NCI-H2196 (cell line): ENCODE measurements around the gene CEP72.
A peak's percentile ranks its signal among the peaks of the same experiment; 100 is the strongest.
"Not testable (repeated sequence)": the region's sequence is repeated elsewhere in the genome, so short reads cannot be mapped to it uniquely, and the experiment has no call there.

Experiments used
- DNase-seq: peaks from one replicate; lab custom pipeline; 2025; ENCODE audit not compliant: unreplicated experiment; lab: John Stamatoyannopoulos, UW

The CEP72 gene

GRCh38 chr5:611731-612486, at the start of gene CEP72:
Gene CEP72, plus strand, starts transcription at chr5:612340. Its CDS starts 22 bp downstream, at chr5:612362.
- DNase-seq: peak; percentile 89

- DNase-seq: no peak
Observed at GRCh38 chr5:565782-566440, 46.2 kb upstream of the CEP72 start.

- DNase-seq: no peak
Observed at GRCh38 chr5:566636-567309, 45.4 kb upstream of the CEP72 start.

GRCh38 chr5:567664-568060, 44.5 kb upstream of the CEP72 start:
- DNase-seq: no peak

GRCh38 chr5:568061-568781, 43.9 kb upstream of the CEP72 start:
- DNase-seq: no peak

- no peak for DNase-seq
Observed at GRCh38 chr5:568809-569208, 43.3 kb upstream of the CEP72 start.

- DNase-seq: no peak
Observed at GRCh38 chr5:569358-569867, 42.7 kb upstream of the CEP72 start.

- no peak for DNase-seq
Observed at GRCh38 chr5:569868-570361, 42.2 kb upstream of the CEP72 start.

GRCh38 chr5:570446-570845, 41.7 kb upstream of the CEP72 start:
- DNase-seq: no peak

- no peak for DNase-seq
Observed at GRCh38 chr5:570886-571285, 41.3 kb upstream of the CEP72 start.

GRCh38 chr5:571791-572190, 40.3 kb upstream of the CEP72 start:
- DNase-seq: no peak

- no peak for DNase-seq
Observed at GRCh38 chr5:572398-573019, 39.6 kb upstream of the CEP72 start.

- DNase-seq: no peak
Observed at GRCh38 chr5:573206-573605, 38.9 kb upstream of the CEP72 start.

- no peak for DNase-seq
Observed at GRCh38 chr5:573976-574375, 38.2 kb upstream of the CEP72 start.

- DNase-seq: no peak
Observed at GRCh38 chr5:574906-575305, 37.2 kb upstream of the CEP72 start.

GRCh38 chr5:575636-576035, 36.5 kb upstream of the CEP72 start:
- no peak for DNase-seq

- DNase-seq: not testable (repeated sequence)
Observed at GRCh38 chr5:577214-577613, 34.9 kb upstream of the CEP72 start.

- DNase-seq: no peak
Observed at GRCh38 chr5:577800-578199, 34.3 kb upstream of the CEP72 start.

- no peak for DNase-seq
Observed at GRCh38 chr5:579211-579610, 32.9 kb upstream of the CEP72 start.

- no peak for DNase-seq
Observed at GRCh38 chr5:579746-580366, 32.3 kb upstream of the CEP72 start.
